ENCODE results near the gene PHF3.

Gene PHF3

DNA sequence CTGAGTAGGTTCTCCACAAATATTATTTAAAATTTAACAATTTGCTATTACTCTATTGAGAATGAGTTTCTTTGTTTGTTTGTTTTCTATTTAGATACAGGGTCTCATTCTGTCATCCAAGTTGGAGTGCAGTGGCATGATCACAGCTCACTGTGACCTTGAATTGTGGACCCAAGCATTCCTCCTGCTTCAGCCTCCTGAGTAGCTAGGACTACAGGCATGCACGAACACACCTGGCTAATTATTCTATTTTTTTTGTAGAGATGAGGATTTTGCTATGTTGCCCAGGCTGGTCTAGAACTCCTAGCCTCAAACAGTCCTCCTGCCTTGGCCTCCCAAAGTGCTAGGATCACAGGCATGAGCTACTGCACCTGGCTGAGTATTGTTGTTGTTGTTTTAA lies 122.2 kb downstream of the PHF3 start:
- H3K4me3 ChIP-seq (replicated peaks in 1 of 2; ENCODE audit: low read depth in 2 of 2, low read length in 2 of 2) = no peak overlapping the region
- TF ChIP-seq, protein P1, sequence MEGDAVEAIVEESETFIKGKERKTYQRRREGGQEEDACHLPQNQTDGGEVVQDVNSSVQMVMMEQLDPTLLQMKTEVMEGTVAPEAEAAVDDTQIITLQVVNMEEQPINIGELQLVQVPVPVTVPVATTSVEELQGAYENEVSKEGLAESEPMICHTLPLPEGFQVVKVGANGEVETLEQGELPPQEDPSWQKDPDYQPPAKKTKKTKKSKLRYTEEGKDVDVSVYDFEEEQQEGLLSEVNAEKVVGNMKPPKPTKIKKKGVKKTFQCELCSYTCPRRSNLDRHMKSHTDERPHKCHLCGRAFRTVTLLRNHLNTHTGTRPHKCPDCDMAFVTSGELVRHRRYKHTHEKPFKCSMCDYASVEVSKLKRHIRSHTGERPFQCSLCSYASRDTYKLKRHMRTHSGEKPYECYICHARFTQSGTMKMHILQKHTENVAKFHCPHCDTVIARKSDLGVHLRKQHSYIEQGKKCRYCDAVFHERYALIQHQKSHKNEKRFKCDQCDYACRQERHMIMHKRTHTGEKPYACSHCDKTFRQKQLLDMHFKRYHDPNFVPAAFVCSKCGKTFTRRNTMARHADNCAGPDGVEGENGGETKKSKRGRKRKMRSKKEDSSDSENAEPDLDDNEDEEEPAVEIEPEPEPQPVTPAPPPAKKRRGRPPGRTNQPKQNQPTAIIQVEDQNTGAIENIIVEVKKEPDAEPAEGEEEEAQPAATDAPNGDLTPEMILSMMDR (IDR thresholded peaks at IDR 0.05; ENCODE audit: low read depth, low read length) = no peak
- DNase-seq (ENCODE audit: low read depth in 2 of 2) = no peak

- no peak overlapping the region for H3K4me3 ChIP-seq (replicated peaks in 1 of 2; ENCODE audit: low read depth in 2 of 2, low read length in 2 of 2)
- TF ChIP-seq, protein P1 (IDR thresholded peaks at IDR 0.05; ENCODE audit: low read depth, low read length) = no peak
- peak in 1 of 2 donors; percentile 6 for DNase-seq (ENCODE audit: low read depth in 2 of 2)
Measured at GRCh38 chr6:63759605-63760105, 124.1 kb downstream of the PHF3 start.

DNA sequence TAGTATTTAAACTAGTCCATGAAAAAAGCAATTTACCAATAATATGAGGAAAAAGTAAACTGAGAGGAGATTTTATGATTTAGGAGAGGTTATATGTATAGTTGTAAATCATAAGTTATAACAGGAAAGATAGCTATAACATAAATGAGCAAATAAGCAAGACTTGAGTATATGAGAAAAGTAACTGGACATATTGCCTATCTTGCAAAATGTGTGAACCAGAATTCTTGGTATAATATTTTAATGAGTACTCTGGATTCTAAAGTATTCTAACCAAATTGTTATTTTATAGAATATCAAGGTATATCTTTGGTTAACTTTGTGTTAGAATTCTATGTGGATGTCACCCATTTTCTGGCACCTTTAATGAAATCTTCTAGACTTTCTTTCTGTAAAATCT lies 124.6 kb downstream of the PHF3 start:
- TF ChIP-seq, protein P1 (IDR thresholded peaks at IDR 0.05; ENCODE audit: low read depth, low read length) = no peak
- no peak for DNase-seq (ENCODE audit: low read depth in 2 of 2)

GRCh38 chr6:63764318-63764916 lies 128.8 kb downstream of the PHF3 start:
- DNase-seq (ENCODE audit: low read depth in 2 of 2) = peak; percentile 61 to 72
- H3K4me3 ChIP-seq (replicated peaks in 1 of 2; ENCODE audit: low read depth in 2 of 2, low read length in 2 of 2) = no peak overlapping the region
- TF ChIP-seq, protein P1 (IDR thresholded peaks at IDR 0.05; ENCODE audit: low read depth, low read length) = peak; percentile 16

More for the DNA sequence above, 124.6 kb downstream of the PHF3 start:
- H3K4me3 ChIP-seq (replicated peaks in 1 of 2; ENCODE audit: low read depth in 2 of 2, low read length in 2 of 2) = no peak overlapping the region

Data from cardiac fibroblast (primary cell).